Uterus (tissue), 2 donors: ENCODE data around the gene HDAC4.

ENCODE experiments used
- POLR2A ChIP-seq, 2 donors: fragments of 450-650 bp; IDR thresholded peaks; one replicate each; pipeline ENCODE4 v1.6.1; 2016; ENCODE audit warnings: antibody characterized with exemption in 2 of 2, mild to moderate bottlenecking in 1 of 2, moderate library complexity in 1 of 2
- TF ChIP-seq, protein P1 (sequence below), 4 experiments: fragments of 200-600 bp in 2 of 4; fragments of 450-650 bp in 2 of 4; sonication (generic) in 2 of 4; IDR thresholded peaks; one replicate each; pipeline ENCODE4 v1.5.1; 2016 to 2019; ENCODE audit warnings: antibody characterized with exemption in 4 of 4, mild to moderate bottlenecking in 2 of 4, moderate library complexity in 1 of 4

DNA sequence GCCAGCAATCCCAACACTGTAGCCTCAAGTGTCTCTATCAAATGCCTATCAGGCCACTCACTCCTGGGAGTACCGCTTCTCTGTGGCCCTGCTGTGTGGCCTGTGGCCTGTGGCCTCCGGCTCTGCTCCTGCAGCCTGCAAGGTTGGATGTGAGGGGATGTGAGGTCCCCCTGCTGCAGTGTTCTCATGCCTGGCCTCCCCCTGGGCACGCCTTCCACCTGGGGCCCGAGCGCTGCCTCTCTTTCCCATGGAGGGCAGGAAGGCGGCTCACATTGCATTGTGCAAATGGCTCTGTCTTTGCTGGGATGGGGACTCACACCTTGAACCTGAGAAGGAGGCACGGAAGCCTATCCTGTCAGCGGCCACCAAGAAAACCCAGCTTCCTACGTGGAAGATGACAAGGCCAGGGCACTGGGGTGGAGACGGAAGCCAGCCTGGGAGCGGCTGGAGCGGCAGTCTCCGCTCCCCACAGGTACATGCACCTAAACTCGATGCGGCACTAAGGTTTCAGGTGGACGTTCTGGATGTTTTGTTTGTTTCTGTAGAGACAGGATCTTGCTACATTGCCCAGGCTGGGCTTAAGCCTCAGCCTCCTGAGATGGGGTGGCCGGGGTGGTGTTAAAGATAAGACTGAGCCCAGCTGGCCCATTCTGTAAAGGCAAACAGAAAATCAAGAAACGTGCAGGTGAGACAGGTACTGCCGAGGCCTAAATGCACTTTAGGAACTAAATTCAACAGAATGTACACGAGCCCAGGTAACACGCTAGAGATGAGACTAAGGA is 140.1 kb downstream of the HDAC4 start:
- no peak for TF ChIP-seq POLR2A (IDR thresholded peaks at IDR 0.05)
- TF ChIP-seq, protein P1, sequence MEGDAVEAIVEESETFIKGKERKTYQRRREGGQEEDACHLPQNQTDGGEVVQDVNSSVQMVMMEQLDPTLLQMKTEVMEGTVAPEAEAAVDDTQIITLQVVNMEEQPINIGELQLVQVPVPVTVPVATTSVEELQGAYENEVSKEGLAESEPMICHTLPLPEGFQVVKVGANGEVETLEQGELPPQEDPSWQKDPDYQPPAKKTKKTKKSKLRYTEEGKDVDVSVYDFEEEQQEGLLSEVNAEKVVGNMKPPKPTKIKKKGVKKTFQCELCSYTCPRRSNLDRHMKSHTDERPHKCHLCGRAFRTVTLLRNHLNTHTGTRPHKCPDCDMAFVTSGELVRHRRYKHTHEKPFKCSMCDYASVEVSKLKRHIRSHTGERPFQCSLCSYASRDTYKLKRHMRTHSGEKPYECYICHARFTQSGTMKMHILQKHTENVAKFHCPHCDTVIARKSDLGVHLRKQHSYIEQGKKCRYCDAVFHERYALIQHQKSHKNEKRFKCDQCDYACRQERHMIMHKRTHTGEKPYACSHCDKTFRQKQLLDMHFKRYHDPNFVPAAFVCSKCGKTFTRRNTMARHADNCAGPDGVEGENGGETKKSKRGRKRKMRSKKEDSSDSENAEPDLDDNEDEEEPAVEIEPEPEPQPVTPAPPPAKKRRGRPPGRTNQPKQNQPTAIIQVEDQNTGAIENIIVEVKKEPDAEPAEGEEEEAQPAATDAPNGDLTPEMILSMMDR (IDR thresholded peaks at IDR 0.05): no peak
